Measurements from ENCODE around the gene OR8I2.
"Not testable (repeated sequence)": the region's sequence is repeated elsewhere in the genome, so short reads cannot be mapped to it uniquely, and the experiment has no call there.

The OR8I2 gene

GRCh38 chr11:56093008-56093407, at the start of gene OR8I2:
Gene OR8I2, plus strand, starts transcription at chr11:56093308. Its CDS starts 0 bp downstream, at chr11:56093308.
- no peak for DNase-seq (ENCODE audit: low read depth)

DNA sequence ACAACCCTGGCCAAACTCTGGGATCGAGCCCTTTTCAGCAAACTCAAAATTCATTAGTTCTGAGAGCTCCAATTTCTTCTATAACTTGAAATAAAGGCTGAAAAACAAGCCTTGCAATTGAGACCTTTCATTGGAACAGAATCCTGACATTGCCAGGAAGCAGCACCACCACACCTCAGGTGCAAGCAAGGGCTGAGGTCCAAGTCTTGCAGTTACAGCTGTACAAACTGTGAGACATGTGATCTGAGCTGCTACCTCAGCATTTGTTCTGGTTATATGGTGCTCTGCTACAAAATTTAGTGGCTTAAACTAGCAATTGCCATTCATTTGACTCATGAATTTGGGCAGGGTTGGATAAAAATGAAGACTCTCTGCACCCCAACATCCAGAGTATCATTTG, 47.6 kb upstream of the OR8I2 start:
- no peak for DNase-seq (ENCODE audit: low read depth)

GRCh38 chr11:56048480-56048879, 44.6 kb upstream of the OR8I2 start:
- DNase-seq (ENCODE audit: low read depth) = no peak

DNA sequence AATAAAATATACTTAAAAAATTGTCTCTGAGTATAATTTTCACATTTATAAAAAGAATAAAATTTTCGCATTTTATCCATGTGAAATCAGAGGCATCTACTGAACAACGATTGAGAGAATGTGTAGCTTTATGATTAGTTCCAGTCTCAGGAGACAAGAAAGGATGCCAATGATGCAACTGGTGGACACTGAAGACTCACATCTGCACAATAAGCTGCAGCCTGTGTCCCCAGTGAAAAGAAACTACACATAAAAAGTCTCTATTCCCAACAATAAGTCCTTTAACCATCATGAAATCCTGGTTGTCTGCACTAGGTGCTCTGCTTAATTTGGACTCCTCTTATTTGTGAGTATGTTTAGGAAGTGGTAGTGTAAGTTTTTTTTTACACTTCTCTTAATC, 43.6 kb upstream of the OR8I2 start:
- no peak for DNase-seq (ENCODE audit: low read depth)

DNA sequence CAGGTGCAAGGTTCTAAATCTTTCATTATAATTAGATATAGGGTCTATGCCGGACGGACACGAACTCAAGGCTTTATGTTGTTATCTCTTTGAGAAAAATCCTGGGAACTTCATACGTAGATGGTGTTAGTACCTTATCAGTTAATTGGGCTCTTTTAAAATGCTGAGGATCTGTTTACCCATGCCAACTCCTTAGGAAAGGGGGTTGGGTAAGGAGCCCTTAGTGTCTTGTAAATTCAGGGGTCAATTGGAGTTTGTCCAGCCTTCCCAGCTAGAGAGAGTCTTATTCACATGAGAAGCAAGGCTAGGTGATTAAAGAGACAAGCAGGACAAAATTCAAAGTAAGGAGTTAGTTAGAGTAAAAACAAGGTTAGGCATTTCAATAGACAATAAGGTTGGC, 36.7 kb upstream of the OR8I2 start:
- not testable (repeated sequence) for DNase-seq (ENCODE audit: low read depth)

DNA sequence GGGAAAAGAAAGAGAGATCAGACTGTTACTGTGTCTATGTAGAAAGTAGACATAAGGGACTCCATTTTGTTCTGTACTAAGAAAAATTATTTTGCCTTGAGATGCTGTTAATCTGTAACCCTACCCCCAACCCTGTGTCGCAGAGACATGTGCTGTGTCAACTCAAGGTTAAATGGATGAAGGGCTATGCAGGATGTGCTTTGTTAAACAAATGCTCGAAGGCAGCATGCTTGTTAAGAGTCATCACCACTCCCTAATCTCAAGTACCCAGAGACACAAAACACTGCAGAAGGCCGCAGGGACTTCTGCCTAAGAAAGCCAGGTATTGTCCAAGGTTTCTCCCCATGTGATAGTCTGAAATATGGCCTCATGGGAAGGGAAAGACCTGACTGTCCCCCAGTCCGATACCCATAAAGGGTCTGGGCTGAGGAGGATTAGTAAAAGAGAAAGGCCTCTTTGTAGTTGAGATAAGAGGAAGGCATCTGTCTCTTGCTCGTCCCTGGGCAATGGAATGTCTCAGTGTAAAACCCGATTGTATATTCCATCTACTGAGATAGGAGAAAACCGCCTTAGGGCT, 35.4 kb upstream of the OR8I2 start:
- not testable (repeated sequence) for DNase-seq (ENCODE audit: low read depth)

DNA sequence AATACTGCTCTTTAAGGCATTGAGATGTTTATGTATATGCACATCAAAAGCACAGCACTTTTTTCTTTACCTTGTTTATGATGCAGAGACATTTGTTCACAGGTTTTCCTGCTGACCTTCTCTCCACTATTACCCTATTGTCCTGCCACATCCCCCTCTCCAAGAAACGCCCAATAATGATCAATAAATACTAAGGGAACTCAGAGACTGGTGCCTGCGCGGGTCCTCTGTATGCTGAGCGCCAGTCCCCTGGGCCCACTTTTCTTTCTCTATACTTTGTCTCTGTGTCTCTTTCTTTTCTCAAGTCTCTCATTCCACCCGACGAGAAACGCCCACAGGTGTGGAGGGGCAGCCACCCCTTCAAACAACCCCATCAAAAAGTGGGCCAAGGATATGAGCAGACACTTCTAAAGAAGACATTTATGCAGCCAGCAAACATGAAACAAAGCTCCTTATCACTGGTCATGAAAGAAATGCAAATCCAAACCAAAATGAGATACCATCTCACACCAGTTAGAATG, 34.8 kb upstream of the OR8I2 start:
- not testable (repeated sequence) for DNase-seq (ENCODE audit: low read depth)

DNA sequence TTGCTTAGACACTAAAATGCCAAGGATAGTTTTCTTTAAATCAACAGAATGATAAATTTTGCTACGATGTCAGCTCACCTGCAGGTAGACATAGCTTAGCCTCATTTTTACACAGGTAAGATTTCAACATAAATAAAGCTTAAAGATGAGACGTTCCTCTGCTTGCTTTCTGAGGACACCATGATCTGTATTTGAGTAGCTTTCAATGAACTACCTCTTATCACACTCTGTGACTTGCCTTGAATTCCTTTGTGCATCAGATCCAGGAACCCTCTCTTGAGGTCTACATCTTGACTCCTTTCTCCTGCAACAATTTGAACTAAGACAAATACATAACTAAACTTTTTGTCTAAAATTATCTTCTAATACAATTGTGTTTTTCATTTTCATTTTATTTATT, 26.1 kb upstream of the OR8I2 start:
- no peak for DNase-seq (ENCODE audit: low read depth)

- DNase-seq (ENCODE audit: low read depth) = no peak
These were observed 3.4 kb upstream of the OR8I2 start for GRCh38 chr11:56089697-56090096.

DNA sequence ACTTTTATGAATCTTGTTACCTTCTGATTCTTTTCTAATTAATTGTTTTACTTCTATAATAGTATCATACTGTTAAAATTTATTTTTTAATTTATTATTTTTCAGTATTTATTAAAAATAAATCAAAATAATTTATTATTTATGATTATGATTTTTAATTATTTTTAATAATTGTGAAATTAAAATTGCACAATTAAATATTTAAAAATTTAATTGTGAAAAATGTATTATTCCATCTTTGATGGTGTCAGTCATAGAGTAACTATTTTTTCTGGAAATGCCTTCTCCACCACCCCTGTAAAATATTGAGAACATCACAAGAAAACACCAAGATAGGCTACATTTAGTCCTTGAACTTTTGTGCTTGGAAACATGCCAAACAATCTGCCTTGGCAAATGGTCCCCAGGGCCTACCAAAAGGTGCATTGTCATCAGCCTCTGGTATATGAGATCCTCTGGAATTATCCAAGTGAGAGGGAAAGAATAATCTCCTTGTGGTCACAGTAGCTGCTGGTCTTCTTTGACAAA, 10.2 kb downstream of the OR8I2 start, which contains the start of gene OR8H2:
OR8H2 (plus strand) TSS at position 478 of the 528 bp plus-strand sequence. CDS start 1,356 bp downstream, outside the sequence.
- no peak for DNase-seq (ENCODE audit: low read depth)

GRCh38 chr11:56122073-56122472, 29.0 kb downstream of the OR8I2 start, which contains the start of gene OR8H3:
Gene OR8H3, plus strand, starts transcription at chr11:56122373. Its CDS starts 0 bp downstream, at chr11:56122373.
- DNase-seq (ENCODE audit: low read depth) = no peak

DNA sequence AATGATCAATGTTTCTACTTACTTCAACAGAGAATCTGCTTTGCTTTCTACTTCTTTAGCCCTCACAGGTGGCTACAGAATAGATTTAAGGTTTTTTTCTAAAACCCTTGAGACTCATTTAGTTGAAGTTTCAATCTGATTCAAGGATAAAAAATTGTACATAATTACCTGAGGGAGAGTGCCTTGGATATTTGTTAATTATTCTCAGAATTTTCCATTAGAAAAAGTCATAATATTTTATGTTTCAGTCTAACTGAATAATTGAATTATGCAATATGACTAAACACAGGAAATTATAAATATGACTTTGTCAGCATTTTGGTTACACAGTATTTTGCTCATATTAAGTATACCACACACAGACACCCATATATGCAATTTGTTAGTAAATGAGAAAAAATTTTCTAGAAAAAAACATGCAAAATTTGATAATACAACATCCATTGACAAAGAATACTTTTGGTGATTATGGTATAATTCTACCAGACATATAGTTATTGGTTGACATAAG, 47.1 kb downstream of the OR8I2 start, which contains the start of gene OR8J3:
OR8J3 (minus strand) TSS at position 51 of the 511 bp plus-strand sequence. CDS start 2,483 bp downstream, outside the sequence.
- no peak for DNase-seq (ENCODE audit: low read depth)

DNA sequence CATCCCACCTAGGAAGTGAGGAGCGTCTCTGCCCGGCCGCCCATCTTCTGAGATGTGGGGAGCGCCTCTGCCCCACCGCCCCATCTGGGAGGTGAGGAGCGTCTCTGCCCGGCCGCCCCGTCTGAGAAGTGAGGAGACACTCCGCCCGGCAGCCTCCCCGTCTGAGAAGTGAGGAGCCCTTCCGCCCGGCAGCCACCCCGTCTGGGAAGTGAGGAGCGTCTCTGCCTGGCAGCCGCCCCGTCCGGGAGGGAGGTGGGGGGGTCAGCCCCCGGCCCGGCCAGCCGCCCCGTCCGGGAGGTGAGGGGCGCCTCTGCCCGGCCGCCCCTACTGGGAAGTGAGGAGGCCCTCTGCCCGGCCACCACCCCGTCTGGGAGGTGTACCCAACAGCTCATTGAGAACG, 50.6 kb downstream of the OR8I2 start:
- not testable (repeated sequence) for DNase-seq (ENCODE audit: low read depth)

Data from CMK (cell line).